Nucleus accumbens (tissue), 56 donors: ENCODE data around the gene MISP3.

Experiments
- DNase-seq, 56 donors: peaks; one replicate each; lab custom pipeline; 2025; lab: John Stamatoyannopoulos, UW

Gene MISP3

DNA sequence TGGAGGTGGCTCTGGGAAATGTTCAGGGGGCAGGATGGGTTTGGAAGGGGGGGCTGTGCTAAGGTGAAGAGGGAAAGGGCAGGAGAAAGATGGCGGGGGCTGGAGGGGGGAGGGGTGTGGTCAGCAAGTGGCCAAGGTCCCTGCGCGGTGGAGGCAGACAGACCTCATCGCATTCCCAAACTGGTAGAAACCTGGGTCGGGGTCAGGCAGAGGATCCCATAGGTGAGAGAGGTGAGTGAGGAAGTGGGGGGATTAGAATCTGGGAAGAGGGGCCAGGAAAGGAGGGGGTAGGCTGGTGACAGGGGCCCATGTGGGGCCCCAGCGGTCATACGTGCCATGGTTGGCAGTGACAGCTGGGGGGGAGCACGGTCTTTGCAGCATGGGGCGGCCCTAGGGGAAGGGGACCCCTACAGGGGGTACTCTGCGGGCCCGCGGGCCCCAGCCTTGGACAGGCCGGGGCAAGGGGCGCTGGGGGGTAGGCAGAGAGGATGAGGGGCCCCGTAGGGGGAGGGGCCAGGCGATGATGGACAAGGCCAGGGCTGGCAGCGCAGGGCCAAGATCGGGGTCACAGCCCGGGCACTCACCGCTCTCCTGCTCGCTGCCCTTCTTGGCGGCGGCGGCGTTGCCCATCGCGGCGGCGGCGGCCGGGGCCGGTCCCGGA lies 44.5 kb downstream of the MISP3 start:
- DNase-seq = peak in 25 of 56 donors; percentile 14 to 54 (median 37)

DNA sequence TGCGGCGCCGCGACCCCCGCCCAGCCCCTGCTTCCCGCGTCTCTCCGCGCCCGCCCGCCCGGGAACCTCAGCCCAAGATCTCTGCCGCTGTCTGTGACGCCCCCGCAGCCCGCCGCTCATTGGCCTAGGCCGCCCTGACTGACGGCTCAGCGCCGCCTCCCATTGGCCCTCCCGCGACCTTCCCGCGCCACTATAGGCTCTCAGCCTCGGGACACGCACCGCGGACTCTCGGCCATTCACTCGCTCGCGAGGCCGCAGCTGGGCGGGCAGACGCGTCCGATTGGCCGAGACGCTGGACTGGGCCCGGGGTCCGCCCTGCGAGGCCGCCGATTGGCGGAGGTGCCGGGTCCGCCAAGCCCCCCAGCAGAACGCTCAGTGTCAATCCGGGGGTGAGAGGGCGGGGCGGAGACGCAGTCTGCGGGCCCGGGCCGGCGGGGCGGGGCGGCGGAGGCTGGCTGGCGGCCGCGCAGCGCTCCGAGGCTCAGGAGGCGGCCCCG lies 45.1 kb downstream of the MISP3 start, which contains the start of gene PRKACA:
PRKACA (minus strand) TSS at position 95 of the 497 bp plus-strand sequence. CDS start 215 bp downstream, outside the sequence.
- peak; percentile 82 to 100 (median 99) for DNase-seq

DNA sequence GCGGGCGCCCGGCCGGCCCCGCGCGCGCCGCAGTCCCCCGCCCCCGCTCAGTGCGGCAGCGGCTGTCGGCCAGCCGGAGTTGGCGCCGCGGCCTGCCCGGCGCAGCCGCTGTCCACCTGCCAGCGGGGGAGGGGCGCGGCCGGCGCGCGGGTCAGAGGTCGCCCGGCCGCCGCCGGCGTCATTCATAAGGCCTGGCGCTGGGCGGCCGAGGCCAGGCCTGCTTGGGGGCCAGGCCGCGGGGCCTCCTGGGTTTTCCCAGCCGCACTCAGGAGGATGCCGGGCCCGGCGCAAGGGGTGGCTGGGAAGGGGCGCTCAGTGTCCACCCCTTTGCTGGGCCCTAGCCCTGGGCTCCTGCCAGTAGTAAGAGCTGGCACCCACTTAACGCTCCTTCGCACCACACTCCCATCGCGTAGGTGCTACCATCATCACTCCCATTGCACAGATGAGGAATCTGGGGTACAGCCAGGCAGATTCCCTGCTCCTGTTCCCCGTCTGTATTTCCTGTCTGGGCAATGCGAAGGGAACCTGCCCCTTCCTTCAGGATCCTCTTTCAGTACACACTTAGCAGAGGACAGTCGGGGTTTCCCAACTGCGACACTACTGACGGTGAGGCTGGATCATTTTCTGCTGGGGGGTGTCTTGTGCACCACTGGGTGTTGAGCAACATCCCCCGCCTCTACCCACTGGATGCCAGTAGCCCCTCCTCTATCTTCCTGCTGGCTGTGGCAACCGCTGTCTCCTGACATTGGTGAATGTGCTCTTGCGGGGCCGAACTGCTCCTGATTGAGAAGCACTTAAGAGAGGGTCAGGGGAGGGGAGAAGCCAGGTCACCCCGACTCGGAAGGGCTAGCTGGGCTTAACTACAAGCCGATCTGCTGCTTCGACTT lies 45.8 kb downstream of the MISP3 start:
- peak in 55 of 56 donors; percentile 49 to 92 (median 76) for DNase-seq

DNA sequence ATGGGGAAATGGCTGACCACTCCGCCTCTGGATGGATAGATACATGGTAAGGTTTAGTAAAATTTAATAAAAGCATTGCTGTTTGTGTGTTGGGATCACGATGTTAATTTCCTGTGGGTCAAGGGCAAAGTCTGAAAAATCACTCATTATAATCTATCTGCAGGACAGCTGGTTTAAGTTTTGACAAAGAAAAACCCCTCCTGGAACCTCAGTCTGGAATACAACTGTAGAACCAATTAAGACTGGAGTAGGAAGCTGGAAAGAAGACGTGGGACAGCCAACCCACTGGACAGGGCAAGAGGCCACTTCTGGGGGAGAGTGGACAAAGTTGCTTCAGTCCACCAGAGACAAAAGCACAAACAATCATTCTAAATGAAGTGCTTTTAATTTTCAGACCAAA lies 46.6 kb downstream of the MISP3 start:
- no peak for DNase-seq

DNA sequence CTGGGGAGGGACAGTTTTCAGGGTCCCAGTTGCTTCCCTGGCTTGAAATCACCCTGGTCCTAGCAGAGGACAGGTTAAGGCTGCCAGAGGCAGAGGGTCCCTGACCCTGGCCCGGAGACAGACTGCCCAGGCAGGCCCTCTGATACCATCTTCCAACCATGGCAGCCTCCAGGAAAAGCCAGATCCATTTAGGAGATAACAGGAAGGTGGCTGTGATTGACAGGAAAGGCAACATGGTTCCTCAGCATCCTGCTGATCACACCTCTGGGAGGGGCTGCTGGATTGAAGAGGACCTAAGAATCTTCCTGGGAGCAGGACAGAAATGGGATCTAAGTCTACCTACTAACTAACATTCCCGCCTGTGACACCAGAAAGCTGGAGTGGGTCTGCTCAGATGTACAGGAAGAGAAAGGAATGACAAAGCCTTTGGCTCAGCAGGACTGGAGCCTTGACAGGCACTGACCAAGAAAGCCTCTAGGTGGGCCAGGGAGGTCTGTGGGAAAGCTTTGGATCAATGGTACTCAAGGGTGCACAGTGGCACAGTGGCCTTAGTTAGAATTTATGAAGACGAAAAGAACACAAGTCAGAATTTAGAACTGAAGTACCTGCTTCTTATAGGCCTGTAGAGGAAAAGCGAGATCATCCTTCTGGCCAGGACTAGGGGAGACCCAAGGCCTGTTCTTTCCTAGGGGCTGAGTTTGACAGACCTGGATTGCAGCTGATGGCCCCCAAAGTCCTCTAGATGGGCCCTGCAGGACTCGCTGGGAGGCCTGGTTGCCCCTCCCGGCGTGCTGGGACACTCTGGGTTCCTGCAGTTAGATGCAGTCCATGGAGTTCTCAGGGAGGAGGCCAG lies 47.3 kb downstream of the MISP3 start:
- no peak for DNase-seq

DNA sequence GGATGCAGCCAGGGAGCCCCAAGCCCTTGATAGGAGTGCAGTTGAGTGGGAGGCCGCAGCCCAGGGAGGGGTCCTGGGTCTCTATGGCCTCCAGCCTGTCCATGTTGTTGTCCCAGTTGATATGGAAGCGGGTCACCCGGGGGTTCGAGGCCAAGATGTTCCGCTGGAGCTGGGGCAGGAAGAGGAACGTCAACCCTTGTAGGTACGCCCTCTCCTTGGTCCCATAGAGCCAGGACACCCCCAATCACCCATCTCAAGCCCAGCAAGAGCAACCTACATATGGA lies 47.9 kb downstream of the MISP3 start:
- no peak for DNase-seq

DNA sequence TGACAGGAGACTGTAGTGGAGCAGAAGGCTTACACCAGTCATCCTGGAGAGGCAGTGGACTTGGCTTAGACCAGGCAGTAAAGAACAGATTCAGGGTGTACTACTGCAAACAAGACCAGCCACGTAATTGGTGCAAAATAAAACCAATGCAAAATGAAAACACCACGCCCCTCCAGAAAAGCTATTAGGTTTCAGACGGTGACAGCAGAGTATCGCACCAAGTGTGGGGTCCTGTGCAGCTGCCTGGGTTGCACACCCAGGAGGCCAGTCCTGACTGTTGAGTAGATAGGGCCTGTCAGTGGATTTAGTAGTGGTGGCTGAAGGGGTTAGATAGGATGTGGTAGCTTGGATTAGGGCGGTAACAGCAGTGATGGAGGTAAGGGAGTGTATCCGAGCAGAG lies 50.3 kb downstream of the MISP3 start:
- no peak for DNase-seq
